A549 (cell line): ENCODE results near the gene DCN.

Source experiments
- RAD21 ChIP-seq, 2 experiments: fragments of >200 bp in 1 of 2; sonication (Bioruptor Twin) in 1 of 2; formaldehyde crosslinking in 1 of 2; IDR thresholded peaks in 1 of 2; conservative IDR thresholded peaks in 1 of 2; 2 replicates in 1 of 2; 3 replicates in 1 of 2; pipeline ENCODE4 v1.6.1; 2012 to 2018; ENCODE audit warnings: inconsistent platforms in 1 of 2
- SMC3 ChIP-seq: fragments of >200 bp; sonication (Bioruptor Twin); formaldehyde crosslinking; IDR thresholded peaks from 3 replicates; pipeline ENCODE4 v1.6.1; 2018; ENCODE audit warnings: inconsistent platforms
- TF ChIP-seq, protein P1 (sequence below): fragments of >200 bp; sonication (Bioruptor Twin); formaldehyde crosslinking; IDR thresholded peaks from 3 replicates; pipeline ENCODE4 v1.5.1; 2016
- TF ChIP-seq, protein P2 (sequence below): fragments of 200-600 bp; sonication (generic); IDR thresholded peaks from 2 replicates; pipeline ENCODE4 v1.6.1; 2016; ENCODE audit warnings: antibody characterized with exemption, mild to moderate bottlenecking, moderate library complexity

DNA sequence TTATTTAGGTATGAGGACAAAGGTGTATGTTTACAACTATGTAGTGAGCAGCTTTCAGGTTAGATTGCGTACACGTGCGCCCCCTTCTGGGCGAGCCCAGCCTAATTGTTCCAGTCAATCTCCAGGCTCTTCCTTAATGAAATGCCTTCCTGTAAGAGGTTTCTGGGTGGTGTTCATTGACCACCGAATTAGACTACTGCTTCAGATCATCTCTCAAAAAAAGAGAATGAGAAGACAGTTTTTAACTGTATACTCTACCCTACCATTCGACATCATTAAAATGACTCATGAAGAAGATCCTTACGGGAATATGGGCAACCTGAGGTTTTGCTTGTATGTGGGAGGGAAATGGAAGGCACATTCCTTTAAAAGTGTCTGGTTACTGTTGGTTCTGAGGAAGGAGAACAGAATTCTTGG lies 73.5 kb downstream of the DCN start:
- TF ChIP-seq SMC3 (peak; percentile 35; the same call in 1 of the 3 replicates), RAD21 (conservative IDR thresholded peaks at IDR 0.05 in 1 of 2, IDR thresholded peaks at IDR 0.05 in 1 of 2) (peak in 1 of 2 experiments; percentile 44; a peak in 3 of 5 replicates)
- TF ChIP-seq, protein P1, sequence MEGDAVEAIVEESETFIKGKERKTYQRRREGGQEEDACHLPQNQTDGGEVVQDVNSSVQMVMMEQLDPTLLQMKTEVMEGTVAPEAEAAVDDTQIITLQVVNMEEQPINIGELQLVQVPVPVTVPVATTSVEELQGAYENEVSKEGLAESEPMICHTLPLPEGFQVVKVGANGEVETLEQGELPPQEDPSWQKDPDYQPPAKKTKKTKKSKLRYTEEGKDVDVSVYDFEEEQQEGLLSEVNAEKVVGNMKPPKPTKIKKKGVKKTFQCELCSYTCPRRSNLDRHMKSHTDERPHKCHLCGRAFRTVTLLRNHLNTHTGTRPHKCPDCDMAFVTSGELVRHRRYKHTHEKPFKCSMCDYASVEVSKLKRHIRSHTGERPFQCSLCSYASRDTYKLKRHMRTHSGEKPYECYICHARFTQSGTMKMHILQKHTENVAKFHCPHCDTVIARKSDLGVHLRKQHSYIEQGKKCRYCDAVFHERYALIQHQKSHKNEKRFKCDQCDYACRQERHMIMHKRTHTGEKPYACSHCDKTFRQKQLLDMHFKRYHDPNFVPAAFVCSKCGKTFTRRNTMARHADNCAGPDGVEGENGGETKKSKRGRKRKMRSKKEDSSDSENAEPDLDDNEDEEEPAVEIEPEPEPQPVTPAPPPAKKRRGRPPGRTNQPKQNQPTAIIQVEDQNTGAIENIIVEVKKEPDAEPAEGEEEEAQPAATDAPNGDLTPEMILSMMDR, result peak; percentile 36; the same call in 2 of the 3 replicates
- TF ChIP-seq, protein P2, sequence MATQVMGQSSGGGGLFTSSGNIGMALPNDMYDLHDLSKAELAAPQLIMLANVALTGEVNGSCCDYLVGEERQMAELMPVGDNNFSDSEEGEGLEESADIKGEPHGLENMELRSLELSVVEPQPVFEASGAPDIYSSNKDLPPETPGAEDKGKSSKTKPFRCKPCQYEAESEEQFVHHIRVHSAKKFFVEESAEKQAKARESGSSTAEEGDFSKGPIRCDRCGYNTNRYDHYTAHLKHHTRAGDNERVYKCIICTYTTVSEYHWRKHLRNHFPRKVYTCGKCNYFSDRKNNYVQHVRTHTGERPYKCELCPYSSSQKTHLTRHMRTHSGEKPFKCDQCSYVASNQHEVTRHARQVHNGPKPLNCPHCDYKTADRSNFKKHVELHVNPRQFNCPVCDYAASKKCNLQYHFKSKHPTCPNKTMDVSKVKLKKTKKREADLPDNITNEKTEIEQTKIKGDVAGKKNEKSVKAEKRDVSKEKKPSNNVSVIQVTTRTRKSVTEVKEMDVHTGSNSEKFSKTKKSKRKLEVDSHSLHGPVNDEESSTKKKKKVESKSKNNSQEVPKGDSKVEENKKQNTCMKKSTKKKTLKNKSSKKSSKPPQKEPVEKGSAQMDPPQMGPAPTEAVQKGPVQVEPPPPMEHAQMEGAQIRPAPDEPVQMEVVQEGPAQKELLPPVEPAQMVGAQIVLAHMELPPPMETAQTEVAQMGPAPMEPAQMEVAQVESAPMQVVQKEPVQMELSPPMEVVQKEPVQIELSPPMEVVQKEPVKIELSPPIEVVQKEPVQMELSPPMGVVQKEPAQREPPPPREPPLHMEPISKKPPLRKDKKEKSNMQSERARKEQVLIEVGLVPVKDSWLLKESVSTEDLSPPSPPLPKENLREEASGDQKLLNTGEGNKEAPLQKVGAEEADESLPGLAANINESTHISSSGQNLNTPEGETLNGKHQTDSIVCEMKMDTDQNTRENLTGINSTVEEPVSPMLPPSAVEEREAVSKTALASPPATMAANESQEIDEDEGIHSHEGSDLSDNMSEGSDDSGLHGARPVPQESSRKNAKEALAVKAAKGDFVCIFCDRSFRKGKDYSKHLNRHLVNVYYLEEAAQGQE, result no peak
